HepG2 (cell line): ENCODE measurements around the gene NIPAL4. TPM values are rescaled to one million over a fixed set of nuclear protein-coding genes. Genes with fewer than 3 reads are reported as not detected.

ENCODE experiments used
- ATAC-seq: fragments of 200-7000 bp; cut with Tn5 transposase; 3 replicates; pipeline ENCODE4 v1.9.1; 2020; ENCODE audit warnings: mild to moderate bottlenecking, moderate library complexity
- BruUV-seq: library from RNA; stranded (reverse); fragments of 400-500 nt; replicated peaks from 2 replicates; lab custom pipeline; 2021; lab: Mats Ljungman, UMichigan
- CTCF ChIA-PET: fragments of 300-600 bp; formaldehyde crosslinking; extraction: SDS; loops from one replicate; lab custom pipeline; 2021; ENCODE audit warnings: low total read pairs, inconsistent platforms, low intra/inter-chr PET ratio; lab: Yijun Ruan, JAX
- POLR2A ChIA-PET: fragments of 350-600 bp; sonication (Branson Sonifier 250); formaldehyde crosslinking; loops from one replicate; lab custom pipeline; 2020; ENCODE audit warnings: antibody characterized with exemption, inconsistent platforms; lab: Yijun Ruan, JAX
- DNase-seq: peaks from one replicate; pipeline ENCODE4 v3.0.0-alpha.2; 2015; ENCODE audit warnings: low spot score
- FAIRE-seq: peaks from 3 replicates; lab custom pipeline; 2011; peaks lifted over from hg19 to GRCh38; lab: Jason Lieb, UNC
- H2AFZ ChIP-seq: one replicate; pipeline ENCODE4 v1.6.1; 2011; ENCODE audit warnings: low read length, inconsistent platforms
- H3K27ac ChIP-seq: fragments of 300-600 bp; 3 replicates; pipeline ENCODE4 v1.8.0; 2011; ENCODE audit warnings: mixed run types, mild to moderate bottlenecking, mixed read lengths, low read length, inconsistent platforms; ENCODE audit not compliant: insufficient read depth; ENCODE audit errors: extremely low read length
- H3K27me3 ChIP-seq, 2 experiments: fragments of 200-600 bp in 1 of 2; 2 replicates in 1 of 2; 3 replicates in 1 of 2; pipeline versions ENCODE4 v1.6.0 to v1.8.0; 2011; ENCODE audit warnings: low read length in 2 of 2, mild to moderate bottlenecking in 2 of 2, moderate library complexity in 2 of 2, inconsistent platforms in 1 of 2; ENCODE audit not compliant: insufficient read depth in 2 of 2, control insufficient read depth in 1 of 2
- H3K36me3 ChIP-seq, 2 experiments: fragments of 200-600 bp in 1 of 2; replicated peaks in 1 of 2; 2 replicates in 1 of 2; 3 replicates in 1 of 2; pipeline versions ENCODE4 v1.5.1 to v1.8.0; 2011; ENCODE audit warnings: low read length in 2 of 2, inconsistent platforms in 1 of 2; ENCODE audit not compliant: insufficient read depth in 2 of 2, control insufficient read depth in 1 of 2
- H3K4me1 ChIP-seq: 2 replicates; pipeline ENCODE4 v1.5.1; 2012; ENCODE audit warnings: low read length, inconsistent platforms; ENCODE audit not compliant: insufficient read depth
- H3K4me2 ChIP-seq: 2 replicates; pipeline ENCODE4 v1.6.0; 2011; ENCODE audit warnings: low read depth, low read length, inconsistent platforms
- H3K4me3 ChIP-seq, 3 experiments: fragments of 200-600 bp in 1 of 3; sonication (generic), shearing (Covaris generic) in 1 of 3; replicated peaks in 1 of 3; 2 replicates each; pipeline ENCODE4 v1.5.1; 2011 to 2016; ENCODE audit warnings: low read length in 3 of 3, inconsistent platforms in 2 of 3, low read depth in 2 of 3, mild to moderate bottlenecking in 2 of 3, control low read depth in 1 of 3, mixed read lengths in 1 of 3; ENCODE audit not compliant: insufficient read depth in 1 of 3
- H3K79me2 ChIP-seq: one replicate; pipeline ENCODE4 v1.6.1; 2011; ENCODE audit warnings: low read length, inconsistent platforms; ENCODE audit not compliant: insufficient read depth
- H3K9ac ChIP-seq: 2 replicates; pipeline ENCODE4 v1.6.0; 2011; ENCODE audit warnings: mild to moderate bottlenecking, low read depth, low read length, inconsistent platforms; ENCODE audit not compliant: insufficient read depth
- H3K9me3 ChIP-seq: 2 replicates; pipeline ENCODE4 v1.5.1; 2012; ENCODE audit warnings: mild to moderate bottlenecking, low read length
- H4K20me1 ChIP-seq: 2 replicates; pipeline ENCODE4 v1.6.0; 2011; ENCODE audit warnings: inconsistent platforms, mild to moderate bottlenecking, low read length, moderate library complexity; ENCODE audit not compliant: insufficient read depth
- CAMTA2 ChIP-seq: sonication (generic); formaldehyde crosslinking; IDR thresholded peaks from 2 replicates; pipeline ENCODE4 v1.4.0; 2020; ENCODE audit warnings: mild to moderate bottlenecking, missing genetic modification reagents, borderline replicate concordance
- CC2D1A ChIP-seq: sonication (generic); formaldehyde crosslinking; IDR thresholded peaks from 2 replicates; pipeline ENCODE4 v1.8.1; 2023; ENCODE audit warnings: mild to moderate bottlenecking, missing genetic modification reagents
- FOXA3 ChIP-seq: IDR thresholded peaks from 2 replicates; pipeline ENCODE4 v1.6.1; 2016; ENCODE audit warnings: missing genetic modification reagents, missing compliant biosample characterization
- FOXK2 ChIP-seq: fragments of 450-650 bp; IDR thresholded peaks from 2 replicates; pipeline ENCODE4 v1.6.1; 2016
- HDAC6 ChIP-seq: fragments of 200-600 bp; sonication (generic); IDR thresholded peaks from 2 replicates; pipeline ENCODE4 v1.7.0; 2017; ENCODE audit warnings: mild to moderate bottlenecking, antibody characterized with exemption, low read length, low read depth
- HMGA1 ChIP-seq: sonication (generic); formaldehyde crosslinking; conservative IDR thresholded peaks from 2 replicates; pipeline ENCODE4 v1.4.0; 2020; ENCODE audit warnings: missing genetic modification reagents
- NFE2L1 ChIP-seq: sonication (generic); formaldehyde crosslinking; IDR thresholded peaks from 2 replicates; pipeline ENCODE4 v1.4.0; 2020; ENCODE audit warnings: missing genetic modification reagents, mild to moderate bottlenecking, borderline replicate concordance
- PHB2 ChIP-seq: fragments of 450-650 bp; IDR thresholded peaks from 2 replicates; pipeline ENCODE4 v1.6.1; 2018; ENCODE audit not compliant: partially characterized antibody
- SRF ChIP-seq: IDR thresholded peaks from 2 replicates; pipeline ENCODE4 v1.6.1; 2011; ENCODE audit warnings: mild to moderate bottlenecking, low read depth, low read length, moderate library complexity
- SSRP1 ChIP-seq: IDR thresholded peaks from 2 replicates; pipeline ENCODE4 v1.6.1; 2016; ENCODE audit warnings: control low read depth
- U2AF1 ChIP-seq: fragments of 200-400 bp; formaldehyde crosslinking; optimal IDR thresholded peaks from 2 replicates; pipeline ENCODE3; 2017; ENCODE audit warnings: mild to moderate bottlenecking, low read depth, low read length
- ZBTB37 ChIP-seq: sonication (generic); formaldehyde crosslinking; IDR thresholded peaks from 2 replicates; pipeline ENCODE4 v1.4.0; 2020; ENCODE audit warnings: mild to moderate bottlenecking, missing genetic modification reagents
- ZNF451 ChIP-seq: sonication (generic); formaldehyde crosslinking; IDR thresholded peaks from 2 replicates; pipeline ENCODE4 v1.5.0; 2020; ENCODE audit warnings: mild to moderate bottlenecking, missing genetic modification reagents
- ZNF691 ChIP-seq: sonication (generic); formaldehyde crosslinking; IDR thresholded peaks from 2 replicates; pipeline ENCODE4 v1.4.0; 2020; ENCODE audit warnings: missing genetic modification reagents, low read depth, mild to moderate bottlenecking, borderline replicate concordance
- ZNF766 ChIP-seq: sonication (generic); formaldehyde crosslinking; IDR thresholded peaks from 2 replicates; pipeline ENCODE4 v1.5.0; 2020; ENCODE audit warnings: missing genetic modification reagents, borderline replicate concordance
- WGBS: methylation state at CpG from one replicate; pipeline ENCODE4 v1.1.6; 2017; ENCODE audit warnings: low lambda C conversion rate; 5-methylcytosine and 5-hydroxymethylcytosine counted together
- in situ Hi-C: cut with HindIII; loops from 2 replicates; pipeline ENCODE4 v1.10.0; 2017; ENCODE audit warnings: low pct_unique_long_range_greater_than_20kb; ENCODE audit not compliant: extremely low pct_ligation_motif_present
- intact Hi-C: fragments of 100-400 bp; cut with micrococcal nuclease; formaldehyde crosslinking; loops from one replicate; pipeline ENCODE4 v1.10.0; 2022; ENCODE audit not compliant: unreplicated experiment
- polyA plus RNA-seq, 8 experiments: library from polyadenylated mRNA; depleted of rRNA in 3 of 8; stranded (reverse) in 7 of 8; unstranded in 1 of 8; fragments of >200 nt; fragmentation: Illumina TruSeq in 4 of 8; extraction: Trizol in 4 of 8; gene quantifications; 2 replicates each; pipeline versions ENCODE4 v1.2.1 to v1.2.3, GENCODE V29; 2011 to 2016; ENCODE audit warnings: low read depth in 4 of 8, missing spikeins in 1 of 8, mixed read lengths in 1 of 8; ENCODE audit not compliant: insufficient read depth in 1 of 8
- total RNA-seq, 5 experiments: library from RNA; depleted of rRNA; stranded (reverse); fragments of >200 nt; fragmentation: Illumina TruSeq; extraction: Trizol; gene quantifications; 2 replicates each; pipeline ENCODE4 v1.2.3, GENCODE V29; 2016; ENCODE audit warnings: low read depth in 1 of 5
- TF ChIP-seq, protein P1 (sequence below): sonication (generic); formaldehyde crosslinking; IDR thresholded peaks from 2 replicates; pipeline ENCODE4 v1.8.0; 2022; ENCODE audit warnings: mild to moderate bottlenecking, missing genetic modification reagents; ENCODE audit not compliant: insufficient replicate concordance
- TF ChIP-seq, protein P2 (sequence below): sonication (generic); formaldehyde crosslinking; IDR thresholded peaks from 2 replicates; pipeline ENCODE4 v1.5.1; 2020; ENCODE audit warnings: missing genetic modification reagents, mild to moderate bottlenecking, borderline replicate concordance
- TF ChIP-seq, protein P3 (sequence below): IDR thresholded peaks from 2 replicates; pipeline ENCODE4 v1.6.1; 2012; ENCODE audit warnings: inconsistent platforms
- TF ChIP-seq, protein P4 (sequence below): sonication (generic); formaldehyde crosslinking; IDR thresholded peaks from 2 replicates; pipeline ENCODE4 v1.4.0; 2020; ENCODE audit warnings: missing genetic modification reagents

Gene NIPAL4
- total and polyA plus RNA-seq, 2 of the 13 experiments (the other 11 are each of a cell fraction or from before 2014, with no cell fraction given), result not detected

DNA sequence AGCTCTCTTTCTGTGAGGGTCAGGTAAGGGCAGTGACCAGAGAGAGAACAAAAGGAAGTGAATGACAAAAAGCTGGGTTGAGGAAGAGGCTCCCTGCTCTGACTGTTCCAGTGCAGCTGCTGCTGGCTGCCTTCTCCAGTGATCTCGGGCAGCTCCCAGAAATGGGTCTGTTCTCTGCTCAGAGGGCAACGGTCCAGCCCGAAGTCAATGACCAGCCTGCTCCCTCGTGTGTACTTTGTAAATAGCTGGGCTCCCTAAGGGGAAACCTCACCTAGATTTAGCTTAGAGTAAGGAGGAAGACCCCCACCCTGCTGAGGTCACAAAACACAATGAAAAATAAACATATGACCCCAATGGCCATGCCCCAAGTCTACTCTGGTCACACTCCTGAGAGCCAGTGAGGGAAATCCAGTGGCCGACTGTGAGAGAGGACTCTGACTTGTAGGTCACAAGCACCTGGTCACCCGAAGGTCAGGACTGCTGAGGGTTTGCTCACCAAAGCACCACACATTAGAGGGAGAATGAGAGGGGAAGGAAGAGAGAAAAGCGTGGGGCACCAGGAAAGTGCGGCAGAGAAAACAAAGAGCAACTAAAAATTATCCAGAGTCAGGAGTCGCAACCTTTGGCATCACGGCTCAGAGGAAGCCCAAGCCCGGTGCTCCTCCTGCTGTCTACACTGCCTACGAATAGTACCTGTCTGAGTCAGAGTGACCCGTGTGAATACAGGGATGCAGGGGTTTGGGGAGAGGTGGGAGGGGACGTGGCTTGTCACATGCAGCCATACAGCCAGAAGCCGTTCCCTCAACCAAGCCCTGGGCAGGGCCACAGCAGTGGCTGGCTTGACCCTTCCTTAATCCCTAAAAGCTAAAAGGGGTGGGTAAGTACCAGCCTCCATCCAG, 19.8 kb downstream of the NIPAL4 start:
- Histone ChIP-seq H3K4me2 (peak overlapping the region; percentile 83), H3K27me3 (no peaks in the 10 kb centered on the region), H2AFZ (no peak overlapping the region), H3K79me2 (no peaks in the 10 kb centered on the region), H3K4me1 (peaks cover 57% of the 10 kb centered on the region), H3K4me3 (peak overlapping the region; percentile 5 to 56 (median 20); a peak in 5 of 6 replicates), H4K20me1 (no peaks in the 10 kb centered on the region), H3K27ac (peak overlapping the region; percentile 47), H3K9ac (peak overlapping the region; percentile 29), H3K36me3 (no peaks in the 10 kb centered on the region), H3K9me3 (no peaks in the 10 kb centered on the region)
- ChIA-PET CTCF (no interaction called here), POLR2A (interaction anchor here (1.1 to 2.4 kb wide), 2 partner anchors 14 to 32 kb away, joined by 3 to 10 read pairs; no protein-coding TSS in a partner anchor)
- intact Hi-C loops, result no loop called here
- WGBS, result 2% methylated on average over 11 of the region's 15 CpGs
- no TSS peak for BruUV-seq
- no peak for FAIRE-seq
- peak; percentile 20 for DNase-seq
- in situ Hi-C loops, result loop anchor here (5.0 kb wide), 2 partner anchors 138 to 228 kb away; no protein-coding TSS in a partner anchor
- peak; percentile 77 for ATAC-seq
- TF ChIP-seq ZNF691 (CRISPR knock-in tag) (no peak), U2AF1 (no peak), ZBTB37 (CRISPR knock-in tag) (no peak), NFE2L1 (no peak), SRF (no peak), FOXK2 (no peak), ZNF766 (CRISPR knock-in tag) (peak; percentile 45; the same call in 1 of the 2 replicates), HDAC6 (no peak), SSRP1 (no peak), PHB2 (no peak), HMGA1 (CRISPR knock-in tag) (no peak), CC2D1A (CRISPR knock-in tag) (no peak), CAMTA2 (no peak), ZNF451 (CRISPR knock-in tag) (no peak), FOXA3 (CRISPR knock-in tag) (peak; percentile 62)
- TF ChIP-seq, protein P1, sequence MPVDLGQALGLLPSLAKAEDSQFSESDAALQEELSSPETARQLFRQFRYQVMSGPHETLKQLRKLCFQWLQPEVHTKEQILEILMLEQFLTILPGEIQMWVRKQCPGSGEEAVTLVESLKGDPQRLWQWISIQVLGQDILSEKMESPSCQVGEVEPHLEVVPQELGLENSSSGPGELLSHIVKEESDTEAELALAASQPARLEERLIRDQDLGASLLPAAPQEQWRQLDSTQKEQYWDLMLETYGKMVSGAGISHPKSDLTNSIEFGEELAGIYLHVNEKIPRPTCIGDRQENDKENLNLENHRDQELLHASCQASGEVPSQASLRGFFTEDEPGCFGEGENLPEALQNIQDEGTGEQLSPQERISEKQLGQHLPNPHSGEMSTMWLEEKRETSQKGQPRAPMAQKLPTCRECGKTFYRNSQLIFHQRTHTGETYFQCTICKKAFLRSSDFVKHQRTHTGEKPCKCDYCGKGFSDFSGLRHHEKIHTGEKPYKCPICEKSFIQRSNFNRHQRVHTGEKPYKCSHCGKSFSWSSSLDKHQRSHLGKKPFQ (CRISPR knock-in tag), result no peak
- TF ChIP-seq, protein P2, sequence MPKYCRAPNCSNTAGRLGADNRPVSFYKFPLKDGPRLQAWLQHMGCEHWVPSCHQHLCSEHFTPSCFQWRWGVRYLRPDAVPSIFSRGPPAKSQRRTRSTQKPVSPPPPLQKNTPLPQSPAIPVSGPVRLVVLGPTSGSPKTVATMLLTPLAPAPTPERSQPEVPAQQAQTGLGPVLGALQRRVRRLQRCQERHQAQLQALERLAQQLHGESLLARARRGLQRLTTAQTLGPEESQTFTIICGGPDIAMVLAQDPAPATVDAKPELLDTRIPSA (CRISPR knock-in tag), result no peak
- TF ChIP-seq, protein P3, sequence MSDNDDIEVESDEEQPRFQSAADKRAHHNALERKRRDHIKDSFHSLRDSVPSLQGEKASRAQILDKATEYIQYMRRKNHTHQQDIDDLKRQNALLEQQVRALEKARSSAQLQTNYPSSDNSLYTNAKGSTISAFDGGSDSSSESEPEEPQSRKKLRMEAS, result 0 out of 2 replicates have a peak, but pooled peaks have one; percentile 23
- TF ChIP-seq, protein P4, sequence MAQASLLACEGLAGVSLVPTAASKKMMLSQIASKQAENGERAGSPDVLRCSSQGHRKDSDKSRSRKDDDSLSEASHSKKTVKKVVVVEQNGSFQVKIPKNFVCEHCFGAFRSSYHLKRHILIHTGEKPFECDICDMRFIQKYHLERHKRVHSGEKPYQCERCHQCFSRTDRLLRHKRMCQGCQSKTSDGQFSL (CRISPR knock-in tag), result no peak
